ENCODE measurements around the gene NASP. TPM values are rescaled to one million over a fixed set of nuclear protein-coding genes. Genes with fewer than 3 reads are reported as not detected.
"Not testable (repeated sequence)": the region's sequence is repeated elsewhere in the genome, so short reads cannot be mapped to it uniquely, and the experiment has no call there.

The NASP gene
- total and polyA plus RNA-seq, 7 donors, result 64.8 to 159 (median 78.4) TPM

DNA sequence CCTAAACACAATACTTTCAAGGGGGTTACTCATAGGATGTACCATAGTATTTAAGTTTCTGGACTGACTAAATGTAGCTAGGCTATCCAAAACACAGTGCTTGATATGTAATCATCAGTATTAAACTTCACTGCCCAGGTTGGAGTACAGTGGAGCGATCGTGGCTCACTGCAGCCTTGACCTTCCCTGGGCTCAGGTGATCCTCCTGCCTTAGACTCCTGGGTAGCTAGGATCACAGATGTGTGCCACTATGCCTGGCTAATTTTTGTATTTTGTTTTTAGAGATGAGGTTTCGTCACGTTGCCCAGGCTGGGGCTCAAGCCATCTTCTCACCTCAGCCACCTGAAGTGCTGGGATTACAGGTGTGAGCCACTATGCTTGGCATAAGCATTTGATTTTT, 10.6 kb downstream of the NASP start:
- Histone ChIP-seq H3K27ac (no peak overlapping the region), H3K27me3 (no peaks in the 10 kb centered on the region), H3K9me3 (no peaks in the 10 kb centered on the region), H3K4me1 (peaks cover 0 to 5% (median 2%) of the 10 kb centered on the region in 4 donors), H3K4me3 (no peak overlapping the region), H3K36me3 (peaks cover 0 to 41% (median 9%) of the 10 kb centered on the region in 4 donors)
- DNase-seq, result no peak
- intact Hi-C loops (cut with DNase I), result no loop called here
- WGBS, 2 donors, result 89% methylated on average over 4 of the region's 4 CpGs
- TF ChIP-seq POLR2A (IDR thresholded peaks at IDR 0.05) (no peak), EP300 (IDR thresholded peaks at IDR 0.05) (no peak), POLR2AphosphoS5 (IDR thresholded peaks at IDR 0.05) (no peak), CTCF (IDR thresholded peaks at IDR 0.05) (no peak)

DNA sequence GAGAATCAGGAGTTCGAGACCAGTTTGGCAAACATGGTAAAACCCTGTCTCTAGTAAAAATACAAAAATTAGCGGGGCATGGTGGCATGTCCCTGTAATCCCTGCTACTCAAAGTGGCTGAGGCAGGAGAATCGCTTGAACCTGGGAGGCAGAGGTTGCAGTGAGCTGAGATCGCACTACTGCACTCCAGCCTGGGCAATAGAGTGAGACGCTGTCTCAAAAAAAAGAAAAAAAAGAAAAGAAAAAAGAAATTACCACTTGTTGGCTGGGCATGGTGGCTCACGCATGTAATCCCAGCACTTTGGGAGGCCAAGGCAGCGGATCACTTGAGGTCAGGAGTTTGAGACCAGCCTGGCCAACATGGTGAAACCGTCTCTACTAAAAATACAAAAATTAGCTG, 12.9 kb downstream of the NASP start:
- H3K4me3 ChIP-seq; H3K27me3 ChIP-seq; H3K27ac ChIP-seq; H3K4me1 ChIP-seq; DNase-seq; intact Hi-C loops (cut with DNase I); H3K9me3 ChIP-seq: not testable (repeated sequence)
- H3K36me3 ChIP-seq, result peaks cover 0 to 35% (median 9%) of the 10 kb centered on the region in 4 donors
- WGBS, 2 donors, result 97% methylated on average over 8 of the region's 8 CpGs

DNA sequence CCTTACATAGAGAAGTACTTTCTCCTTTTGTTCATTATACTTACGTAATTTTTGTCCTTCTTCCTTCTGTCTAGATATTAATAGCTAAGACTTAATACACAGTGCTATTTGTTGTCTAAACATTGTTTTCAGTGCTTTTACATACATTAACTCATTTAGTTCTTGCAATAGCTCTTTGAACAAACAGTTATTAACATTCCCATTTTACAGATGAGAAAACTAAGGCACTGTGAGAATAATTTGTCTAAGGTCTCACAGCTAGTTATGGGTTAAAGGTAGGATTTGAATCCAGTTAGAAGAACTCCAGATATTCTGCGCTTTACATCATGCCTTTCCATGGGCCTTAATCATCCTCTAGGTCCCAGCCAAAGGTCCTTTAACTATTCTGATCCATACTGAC, 20.4 kb downstream of the NASP start:
- DNase-seq, result no peak
- WGBS, 2 donors, result 98 to 99% methylated on average over 2 of the region's 2 CpGs
- H3K4me3 ChIP-seq, result no peak overlapping the region
- intact Hi-C loops (cut with DNase I), result loop anchor here (10.0 kb wide), 1 partner anchor 61 kb away; no protein-coding TSS in a partner anchor
- peaks cover 0 to 26% (median 0%) of the 10 kb centered on the region in 4 donors for H3K36me3 ChIP-seq
- H3K27me3 ChIP-seq, result no peaks in the 10 kb centered on the region
- H3K27ac ChIP-seq, result no peak overlapping the region
- H3K9me3 ChIP-seq, result no peaks in the 10 kb centered on the region
- TF ChIP-seq POLR2AphosphoS5 (IDR thresholded peaks at IDR 0.05) (no peak), POLR2A (IDR thresholded peaks at IDR 0.05) (no peak)
- H3K4me1 ChIP-seq, result no peaks in the 10 kb centered on the region

GRCh38 chr1:45607404-45608074, 23.7 kb downstream of the NASP start:
- intact Hi-C loops (cut with DNase I), result loop anchor here (10.0 kb wide), 1 partner anchor 57 kb away; no protein-coding TSS in a partner anchor
- no peak for DNase-seq
- H3K27me3 ChIP-seq, result no peaks in the 10 kb centered on the region
- H3K27ac ChIP-seq, result no peak overlapping the region
- H3K36me3 ChIP-seq, result peaks cover 0 to 51% (median 0%) of the 10 kb centered on the region in 4 donors
- no peak for TF ChIP-seq POLR2A (IDR thresholded peaks at IDR 0.05)
- TF ChIP-seq EP300 (IDR thresholded peaks at IDR 0.05), result peak in 1 of 4 donors; percentile 6
- no peak for TF ChIP-seq CTCF (IDR thresholded peaks at IDR 0.05)
- TF ChIP-seq POLR2AphosphoS5 (IDR thresholded peaks at IDR 0.05), result no peak
- H3K4me1 ChIP-seq, result no peaks in the 10 kb centered on the region
- H3K9me3 ChIP-seq, result no peaks in the 10 kb centered on the region
- no peak overlapping the region for H3K4me3 ChIP-seq
- WGBS, 2 donors, result 67 to 74% methylated on average over 6 of the region's 6 CpGs

DNA sequence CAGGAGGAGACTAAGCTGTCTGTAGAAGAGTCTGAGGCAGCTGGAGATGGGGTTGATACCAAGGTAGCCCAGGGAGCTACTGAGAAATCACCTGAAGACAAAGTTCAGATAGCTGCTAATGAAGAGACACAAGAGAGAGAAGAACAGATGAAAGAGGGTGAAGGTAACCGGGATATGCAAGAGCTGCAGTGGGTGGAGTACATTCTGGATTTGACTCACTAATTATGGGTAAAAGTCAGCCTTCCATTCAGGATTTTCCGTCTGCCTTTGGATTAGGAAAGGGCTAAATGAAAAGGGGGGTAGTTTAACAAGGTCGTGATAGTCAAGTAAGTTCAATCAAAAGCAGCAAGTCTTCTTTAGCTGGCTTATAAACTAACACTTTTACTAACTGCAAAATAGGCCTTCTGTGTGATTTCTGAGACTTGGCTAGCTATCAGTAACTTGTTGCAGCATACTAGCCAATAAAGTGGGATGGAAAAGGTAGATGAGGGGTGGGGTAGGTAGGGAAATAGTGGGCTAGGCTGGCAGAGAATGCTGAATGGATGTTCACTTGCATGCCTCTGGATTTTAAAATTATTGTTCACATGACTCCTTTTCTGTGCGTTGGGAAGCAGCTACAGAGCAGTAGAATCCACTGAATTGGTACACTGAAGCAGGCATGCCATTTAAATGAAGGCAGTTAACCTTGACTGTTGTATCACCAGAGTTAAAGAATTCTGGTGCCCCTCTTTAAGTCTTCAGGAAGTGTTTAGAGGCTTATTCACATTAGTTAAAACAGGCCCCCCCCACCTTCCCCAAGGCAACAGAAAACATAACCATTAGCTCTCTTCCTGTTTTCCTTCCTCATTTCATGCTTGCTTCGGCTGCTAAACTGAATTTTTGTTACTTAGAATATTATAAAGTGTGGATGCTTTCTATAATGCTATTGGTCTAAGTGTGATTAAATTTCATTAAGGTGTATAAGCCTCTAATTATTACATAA, 24.6 kb downstream of the NASP start:
- Histone ChIP-seq H3K9me3 (no peaks in the 10 kb centered on the region), H3K36me3 (peaks cover 0 to 53% (median 0%) of the 10 kb centered on the region in 4 donors), H3K27me3 (no peaks in the 10 kb centered on the region), H3K4me3 (no peak overlapping the region), H3K27ac (peak overlapping the region in 1 of 4 donors; percentile 34), H3K4me1 (no peaks in the 10 kb centered on the region)
- no peak for DNase-seq
- TF ChIP-seq CTCF (IDR thresholded peaks at IDR 0.05) (no peak), POLR2A (IDR thresholded peaks at IDR 0.05) (no peak), EP300 (IDR thresholded peaks at IDR 0.05) (no peak), POLR2AphosphoS5 (IDR thresholded peaks at IDR 0.05) (no peak)
- 79 to 87% methylated on average over 5 of the region's 5 CpGs for WGBS, 2 donors
- intact Hi-C loops (cut with DNase I), result loop anchor here (10.0 kb wide), 1 partner anchor 56 kb away; no protein-coding TSS in a partner anchor

Measured in sigmoid colon (tissue), 7 donors.